Ishikawa (cell line): ENCODE data around the gene GHRHR.

Experiments
- CEBPB ChIP-seq: IDR thresholded peaks from 2 replicates; pipeline ENCODE4 v1.6.1; 2012
- CREB1 ChIP-seq: IDR thresholded peaks from 2 replicates; pipeline ENCODE4 v1.6.1; 2012; ENCODE audit warnings: low read depth
- EGR1 ChIP-seq: IDR thresholded peaks from 2 replicates; pipeline ENCODE4 v1.6.1; 2012
- EP300 ChIP-seq: IDR thresholded peaks from 2 replicates; pipeline ENCODE4 v1.6.1; 2012; ENCODE audit warnings: borderline replicate concordance
- FOXM1 ChIP-seq: IDR thresholded peaks from 2 replicates; pipeline ENCODE4 v1.6.1; 2012; ENCODE audit warnings: low read depth, borderline replicate concordance
- NFIC ChIP-seq: IDR thresholded peaks from 2 replicates; pipeline ENCODE4 v1.6.1; 2012
- RAD21 ChIP-seq: IDR thresholded peaks from 2 replicates; pipeline ENCODE4 v1.6.1; 2012; ENCODE audit warnings: low read depth
- TAF1 ChIP-seq: IDR thresholded peaks from 2 replicates; pipeline ENCODE4 v1.6.1; 2012; ENCODE audit warnings: low read depth, mild to moderate bottlenecking
- TCF12 ChIP-seq: IDR thresholded peaks from 2 replicates; pipeline ENCODE4 v1.6.1; 2012; ENCODE audit warnings: low read depth
- TEAD4 ChIP-seq: IDR thresholded peaks from 2 replicates; pipeline ENCODE4 v1.6.1; 2012
- YY1 ChIP-seq: IDR thresholded peaks from 2 replicates; pipeline ENCODE4 v1.6.1; 2012; ENCODE audit warnings: low read depth
- ZBTB7A ChIP-seq: IDR thresholded peaks from 2 replicates; pipeline ENCODE4 v1.6.1; 2012; ENCODE audit warnings: low read depth
- TF ChIP-seq, protein P1 (sequence below): IDR thresholded peaks from 2 replicates; pipeline ENCODE4 v1.6.1; 2012
- TF ChIP-seq, protein P2 (sequence below): IDR thresholded peaks from 2 replicates; pipeline ENCODE4 v1.6.1; 2012; ENCODE audit warnings: low read depth, mild to moderate bottlenecking
- TF ChIP-seq, protein P3 (sequence below): IDR thresholded peaks from 2 replicates; pipeline ENCODE4 v1.6.1; 2012

Gene GHRHR

DNA sequence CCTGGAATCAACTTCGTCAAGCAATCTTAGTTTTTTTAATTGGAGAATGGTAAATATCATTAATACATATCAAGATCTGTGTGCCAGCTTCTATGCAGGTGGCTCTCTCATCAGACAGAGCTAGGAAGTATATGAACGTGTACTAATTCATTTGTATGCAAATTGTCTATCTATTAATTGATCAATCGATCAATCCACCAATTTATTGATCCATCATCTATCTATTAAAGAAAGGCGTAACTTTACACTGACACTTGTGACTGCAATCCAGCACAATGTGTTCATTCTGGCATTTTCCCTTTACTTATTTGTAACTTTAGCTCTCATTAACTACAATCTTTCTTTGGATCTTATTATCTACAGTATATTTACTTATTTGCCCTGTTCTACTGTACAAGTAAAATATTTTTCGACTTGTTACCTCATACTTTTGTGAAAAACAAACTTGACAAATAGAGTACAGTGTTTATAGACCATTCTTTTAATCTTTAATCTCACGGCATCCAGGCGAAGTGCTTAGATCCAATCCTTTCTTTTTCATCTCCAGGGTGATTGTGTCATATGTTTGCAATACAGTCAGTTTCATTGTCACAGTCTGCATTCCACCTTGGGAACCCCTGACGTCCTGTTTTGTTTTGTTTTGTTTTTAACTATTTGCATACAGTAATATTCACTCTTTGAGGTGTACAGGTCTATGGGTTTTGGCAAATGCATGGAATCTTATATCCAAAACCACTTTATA lies 22.0 kb upstream of the GHRHR start:
- TF ChIP-seq CEBPB (no peak), EP300 (no peak), CREB1 (no peak), ZBTB7A (no peak), TAF1 (no peak), NFIC (no peak), RAD21 (no peak), FOXM1 (no peak), TCF12 (no peak), EGR1 (no peak), TEAD4 (no peak), YY1 (no peak)
- TF ChIP-seq, protein P1, sequence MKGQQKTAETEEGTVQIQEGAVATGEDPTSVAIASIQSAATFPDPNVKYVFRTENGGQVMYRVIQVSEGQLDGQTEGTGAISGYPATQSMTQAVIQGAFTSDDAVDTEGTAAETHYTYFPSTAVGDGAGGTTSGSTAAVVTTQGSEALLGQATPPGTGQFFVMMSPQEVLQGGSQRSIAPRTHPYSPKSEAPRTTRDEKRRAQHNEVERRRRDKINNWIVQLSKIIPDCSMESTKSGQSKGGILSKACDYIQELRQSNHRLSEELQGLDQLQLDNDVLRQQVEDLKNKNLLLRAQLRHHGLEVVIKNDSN: no peak
- TF ChIP-seq, protein P2, sequence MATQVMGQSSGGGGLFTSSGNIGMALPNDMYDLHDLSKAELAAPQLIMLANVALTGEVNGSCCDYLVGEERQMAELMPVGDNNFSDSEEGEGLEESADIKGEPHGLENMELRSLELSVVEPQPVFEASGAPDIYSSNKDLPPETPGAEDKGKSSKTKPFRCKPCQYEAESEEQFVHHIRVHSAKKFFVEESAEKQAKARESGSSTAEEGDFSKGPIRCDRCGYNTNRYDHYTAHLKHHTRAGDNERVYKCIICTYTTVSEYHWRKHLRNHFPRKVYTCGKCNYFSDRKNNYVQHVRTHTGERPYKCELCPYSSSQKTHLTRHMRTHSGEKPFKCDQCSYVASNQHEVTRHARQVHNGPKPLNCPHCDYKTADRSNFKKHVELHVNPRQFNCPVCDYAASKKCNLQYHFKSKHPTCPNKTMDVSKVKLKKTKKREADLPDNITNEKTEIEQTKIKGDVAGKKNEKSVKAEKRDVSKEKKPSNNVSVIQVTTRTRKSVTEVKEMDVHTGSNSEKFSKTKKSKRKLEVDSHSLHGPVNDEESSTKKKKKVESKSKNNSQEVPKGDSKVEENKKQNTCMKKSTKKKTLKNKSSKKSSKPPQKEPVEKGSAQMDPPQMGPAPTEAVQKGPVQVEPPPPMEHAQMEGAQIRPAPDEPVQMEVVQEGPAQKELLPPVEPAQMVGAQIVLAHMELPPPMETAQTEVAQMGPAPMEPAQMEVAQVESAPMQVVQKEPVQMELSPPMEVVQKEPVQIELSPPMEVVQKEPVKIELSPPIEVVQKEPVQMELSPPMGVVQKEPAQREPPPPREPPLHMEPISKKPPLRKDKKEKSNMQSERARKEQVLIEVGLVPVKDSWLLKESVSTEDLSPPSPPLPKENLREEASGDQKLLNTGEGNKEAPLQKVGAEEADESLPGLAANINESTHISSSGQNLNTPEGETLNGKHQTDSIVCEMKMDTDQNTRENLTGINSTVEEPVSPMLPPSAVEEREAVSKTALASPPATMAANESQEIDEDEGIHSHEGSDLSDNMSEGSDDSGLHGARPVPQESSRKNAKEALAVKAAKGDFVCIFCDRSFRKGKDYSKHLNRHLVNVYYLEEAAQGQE: no peak
- TF ChIP-seq, protein P3, sequence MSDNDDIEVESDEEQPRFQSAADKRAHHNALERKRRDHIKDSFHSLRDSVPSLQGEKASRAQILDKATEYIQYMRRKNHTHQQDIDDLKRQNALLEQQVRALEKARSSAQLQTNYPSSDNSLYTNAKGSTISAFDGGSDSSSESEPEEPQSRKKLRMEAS: no peak

DNA sequence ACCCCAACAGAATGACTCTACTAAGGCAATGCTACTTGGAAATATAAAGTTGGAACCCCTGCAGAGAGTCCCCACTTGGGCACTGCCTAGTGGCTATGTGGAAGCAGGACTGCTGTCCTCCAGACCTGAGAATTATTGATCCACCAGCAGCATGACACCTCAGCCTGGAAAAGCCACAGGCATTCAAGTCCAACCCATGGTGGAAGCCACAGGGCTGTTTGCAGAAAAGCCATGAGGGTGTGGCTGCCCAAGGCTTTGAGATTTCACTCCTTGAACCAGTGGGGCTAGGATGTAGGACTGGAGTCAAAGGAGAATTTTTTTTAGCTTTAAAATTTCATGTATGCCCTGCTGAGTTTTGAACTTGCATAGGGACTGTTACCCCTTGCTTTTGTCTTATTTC lies 13.6 kb upstream of the GHRHR start:
- TF ChIP-seq, protein P1: no peak
- TF ChIP-seq NFIC (no peak), TAF1 (no peak), FOXM1 (no peak), CREB1 (no peak), EP300 (no peak), ZBTB7A (no peak), RAD21 (no peak), TCF12 (no peak)

DNA sequence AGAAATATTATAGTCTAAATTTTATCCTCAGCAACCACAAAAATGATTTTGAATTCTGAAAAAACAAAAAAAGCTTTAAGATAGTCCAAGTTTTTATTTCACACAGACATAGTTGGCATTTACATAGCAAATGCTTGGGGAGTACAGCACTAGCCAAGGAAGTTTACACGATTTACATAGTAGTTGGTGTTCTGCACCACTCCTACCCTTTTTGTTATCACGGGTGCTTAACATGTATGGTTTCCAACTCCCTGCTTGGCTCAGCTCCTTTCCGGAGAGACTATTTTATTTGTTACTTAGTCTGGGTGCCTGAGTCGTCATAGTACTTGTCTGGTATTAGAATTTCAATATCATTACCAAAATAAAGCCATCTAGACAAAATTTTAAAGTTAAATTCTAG lies 8.8 kb upstream of the GHRHR start:
- TF ChIP-seq, protein P2: no peak
- no peak for TF ChIP-seq TAF1
- TF ChIP-seq, protein P3: no peak
- no peak for TF ChIP-seq RAD21
- no peak for TF ChIP-seq ZBTB7A
- no peak for TF ChIP-seq YY1
- TF ChIP-seq CEBPB: no peak
- TF ChIP-seq FOXM1: no peak
- no peak for TF ChIP-seq TEAD4
- TF ChIP-seq EP300: no peak
- no peak for TF ChIP-seq NFIC
- no peak for TF ChIP-seq CREB1
- TF ChIP-seq, protein P1: no peak
- no peak for TF ChIP-seq TCF12
- no peak for TF ChIP-seq EGR1

DNA sequence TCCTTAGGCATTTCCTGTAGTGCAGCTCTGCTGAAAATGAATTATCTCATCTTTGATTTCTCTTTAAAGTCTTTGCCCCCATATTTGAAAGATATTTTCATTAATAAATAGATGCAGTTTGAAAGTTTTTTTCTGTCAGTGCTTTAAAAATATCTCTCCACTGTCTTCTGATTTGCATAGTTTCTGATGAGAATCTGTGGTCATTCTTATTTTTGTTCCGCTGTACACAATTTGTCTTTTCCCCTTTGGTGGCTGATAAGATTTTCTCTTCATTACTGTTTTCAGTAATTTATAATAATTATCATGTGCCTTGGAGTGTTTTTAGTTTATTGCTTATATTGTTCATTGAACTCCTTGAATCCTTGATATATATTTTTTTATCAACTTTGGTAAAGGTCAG lies 7.0 kb upstream of the GHRHR start:
- no peak for TF ChIP-seq EP300
- no peak for TF ChIP-seq ZBTB7A
- TF ChIP-seq YY1: no peak
- TF ChIP-seq, protein P1: no peak
- no peak for TF ChIP-seq CEBPB
- no peak for TF ChIP-seq TCF12
- TF ChIP-seq, protein P3: no peak
- TF ChIP-seq TAF1: no peak
- TF ChIP-seq, protein P2: no peak
- TF ChIP-seq NFIC: no peak
- TF ChIP-seq TEAD4: no peak
- TF ChIP-seq RAD21: no peak
- no peak for TF ChIP-seq FOXM1
- TF ChIP-seq CREB1: no peak
- TF ChIP-seq EGR1: no peak
